ENCODE data around the gene PPP1R2B.

GRCh38 chr5:156892864-156893263 lies 42.8 kb downstream of the PPP1R2B start:
- TF ChIP-seq POLR2A (IDR thresholded peaks at IDR 0.05; ENCODE audit: low read length) = no peak
- no peak for TF ChIP-seq GATA1 (IDR thresholded peaks at IDR 0.05; ENCODE audit: low read depth, low read length)
